Sigmoid colon (tissue), 7 donors: ENCODE data around the gene TRIM8. TPM values are rescaled to one million over a fixed set of nuclear protein-coding genes. Genes with fewer than 3 reads are reported as not detected.
A peak's percentile ranks its signal among the peaks of the same experiment; 100 is the strongest.

Source experiments
- DNase-seq: peaks from one replicate; pipeline ENCODE4 v3.0.0-alpha.2; 2019
- H3K27ac ChIP-seq, 4 donors: fragments of 200-600 bp; sonication (generic); one replicate each; pipeline ENCODE4 v1.5.1; 2016 to 2019; ENCODE audit warnings: mild to moderate bottlenecking in 1 of 4
- H3K27me3 ChIP-seq, 3 donors: fragments of 200-600 bp; sonication (generic); one replicate each; pipeline ENCODE4 v1.5.1; 2019; ENCODE audit warnings: mild to moderate bottlenecking in 1 of 3
- H3K36me3 ChIP-seq, 4 donors: fragments of 200-600 bp; sonication (generic); one replicate each; pipeline ENCODE4 v1.5.1; 2016 to 2019
- H3K4me1 ChIP-seq, 4 donors: fragments of 200-600 bp; sonication (generic); one replicate each; pipeline ENCODE4 v1.5.1; 2017 to 2019
- H3K4me3 ChIP-seq, 4 donors: fragments of 200-600 bp; sonication (generic); one replicate each; pipeline ENCODE4 v1.5.1; 2017 to 2019; ENCODE audit warnings: mild to moderate bottlenecking in 2 of 4, moderate library complexity in 1 of 4
- H3K9me3 ChIP-seq, 4 donors: fragments of 200-600 bp in 3 of 4; sonication (generic) in 3 of 4; one replicate each; pipeline versions ENCODE4 v1.5.1 to v1.6.1; 2013 to 2019
- EP300 ChIP-seq, 4 donors: sonication (generic); formaldehyde crosslinking; IDR thresholded peaks; one replicate each; pipeline ENCODE4 v1.6.1; 2017; ENCODE audit warnings: antibody characterized with exemption in 4 of 4
- POLR2A ChIP-seq, 2 donors: fragments of 450-650 bp; IDR thresholded peaks; one replicate each; pipeline ENCODE4 v1.6.1; 2016; ENCODE audit warnings: antibody characterized with exemption in 2 of 2, mild to moderate bottlenecking in 2 of 2, moderate library complexity in 2 of 2
- POLR2AphosphoS5 ChIP-seq, 4 donors: sonication (generic); formaldehyde crosslinking; IDR thresholded peaks; one replicate each; pipeline ENCODE4 v1.6.1; 2017; ENCODE audit warnings: antibody characterized with exemption in 4 of 4
- WGBS, 2 donors: extraction: QIAGEN DNeasy Blood & Tissue Kit; methylation state at CpG; one replicate each; pipeline ENCODE4 v1.1.7; 2013; 5-methylcytosine and 5-hydroxymethylcytosine counted together
- intact Hi-C: fragments of 100-400 bp; cut with DNase I; formaldehyde crosslinking; loops from one replicate; pipeline ENCODE4 v1.15.1; 2023
- polyA plus RNA-seq, 3 donors: library from polyadenylated mRNA; stranded (reverse); fragments of 200-250 nt; gene quantifications; one replicate each; pipeline ENCODE4 v1.2.3, GENCODE V29; 2013
- total RNA-seq, 4 donors: library from RNA; depleted of rRNA; stranded (reverse); fragments of >200 nt; gene quantifications; one replicate each; pipeline ENCODE4 v1.1.0, GENCODE V29; 2016
- TF ChIP-seq, protein P1 (sequence below), 4 experiments: fragments of 450-650 bp in 3 of 4; fragments of 200-600 bp in 1 of 4; IDR thresholded peaks; one replicate each; pipeline ENCODE4 v1.5.1; 2016 to 2019; ENCODE audit warnings: antibody characterized with exemption in 4 of 4, mild to moderate bottlenecking in 3 of 4, moderate library complexity in 2 of 4
- donor health status: healthy with polysubstance abuse.
- donor health status: Bipolar disorder and iron deficiency.
- donor health status: healthy.

Gene TRIM8
- total and polyA plus RNA-seq, 7 donors = 25.0 to 88.6 (median 58.9) TPM

DNA sequence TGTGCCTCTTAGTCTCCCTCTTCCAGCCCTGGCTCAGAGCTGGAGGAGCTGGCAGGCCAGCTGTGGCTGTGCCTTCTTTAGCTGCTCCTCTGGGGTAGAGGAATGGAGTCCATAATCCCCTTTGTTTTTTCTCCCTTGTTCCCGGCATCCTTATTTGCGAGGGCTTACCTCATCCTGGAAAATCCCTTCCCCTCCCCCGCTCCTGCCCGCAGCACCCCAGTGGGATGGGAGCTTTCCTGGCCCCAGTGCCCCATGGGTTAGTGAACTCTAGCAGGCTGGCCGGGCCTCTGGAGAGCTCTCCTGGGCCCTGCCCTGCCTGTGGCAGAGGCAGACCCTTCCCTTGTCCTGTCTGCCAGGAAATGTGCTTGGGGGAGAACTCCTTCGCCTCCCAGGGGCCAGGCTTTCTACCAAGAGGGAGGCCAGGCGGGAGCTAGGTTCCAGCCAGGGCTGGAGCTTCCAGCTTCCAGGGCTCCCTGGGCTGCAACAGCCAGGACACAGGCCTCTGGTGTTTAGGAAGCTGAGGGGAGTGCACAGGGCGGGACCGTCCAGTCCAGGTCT, 16.5 kb upstream of the TRIM8 start:
- no peak for TF ChIP-seq POLR2AphosphoS5 (IDR thresholded peaks at IDR 0.05)
- TF ChIP-seq EP300 (IDR thresholded peaks at IDR 0.05) = peak in 1 of 4 donors; percentile 41
- peaks cover 0 to 84% (median 81%) of the 10 kb centered on the region in 4 donors for H3K4me1 ChIP-seq
- WGBS, 2 donors = 68 to 76% methylated on average over 9 of the region's 9 CpGs

DNA sequence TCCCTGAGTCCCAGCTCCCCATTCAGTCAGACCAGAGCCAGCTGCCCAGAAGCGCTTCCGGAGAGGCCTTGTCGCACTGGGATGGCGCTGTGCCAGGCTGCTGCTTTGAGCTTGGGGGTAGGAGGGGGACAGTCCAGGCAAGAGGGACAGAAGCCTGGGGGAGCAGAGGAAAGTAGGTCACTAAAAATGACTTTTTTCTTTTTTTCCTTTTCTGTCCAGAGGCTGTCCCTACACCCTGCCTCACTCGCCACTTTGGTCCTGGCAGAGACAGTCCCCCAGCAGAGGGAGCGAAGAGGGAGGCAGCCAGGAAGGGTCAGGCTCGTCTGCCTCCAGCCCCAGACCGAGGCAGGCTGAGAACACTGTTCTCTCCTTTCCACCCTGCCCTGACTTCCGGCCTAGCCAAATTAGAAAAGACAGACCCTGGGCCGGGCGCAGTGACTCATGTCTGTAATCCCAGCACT, 15.8 kb upstream of the TRIM8 start:
- H3K4me1 ChIP-seq = peaks cover 0 to 91% (median 88%) of the 10 kb centered on the region in 4 donors
- H3K4me3 ChIP-seq = no peak overlapping the region
- WGBS, 2 donors = 76 to 78% methylated on average over 11 of the region's 11 CpGs
- peak; percentile 88 for DNase-seq
- intact Hi-C loops = loop anchor here (5.0 kb wide), 1 partner anchor 511 kb away; no protein-coding TSS in a partner anchor
- no peaks in the 10 kb centered on the region for H3K27me3 ChIP-seq
- TF ChIP-seq POLR2AphosphoS5 (IDR thresholded peaks at IDR 0.05) = peak in 1 of 4 donors; percentile 29
- no peak for TF ChIP-seq EP300 (IDR thresholded peaks at IDR 0.05)
- H3K27ac ChIP-seq = peak overlapping the region; percentile 81 to 94 (median 88)
- H3K9me3 ChIP-seq = no peaks in the 10 kb centered on the region
- peaks cover 0 to 7% (median 0%) of the 10 kb centered on the region in 4 donors for H3K36me3 ChIP-seq

More for the DNA sequence above, 16.5 kb upstream of the TRIM8 start:
- Histone ChIP-seq H3K27me3 (no peaks in the 10 kb centered on the region), H3K27ac (peak overlapping the region; percentile 81 to 94 (median 88)), H3K9me3 (no peaks in the 10 kb centered on the region), H3K36me3 (peaks cover 0 to 7% (median 0%) of the 10 kb centered on the region in 4 donors), H3K4me3 (no peak overlapping the region)
- DNase-seq = no peak
- intact Hi-C loops = loop anchor here (5.0 kb wide), 1 partner anchor 511 kb away; no protein-coding TSS in a partner anchor

DNA sequence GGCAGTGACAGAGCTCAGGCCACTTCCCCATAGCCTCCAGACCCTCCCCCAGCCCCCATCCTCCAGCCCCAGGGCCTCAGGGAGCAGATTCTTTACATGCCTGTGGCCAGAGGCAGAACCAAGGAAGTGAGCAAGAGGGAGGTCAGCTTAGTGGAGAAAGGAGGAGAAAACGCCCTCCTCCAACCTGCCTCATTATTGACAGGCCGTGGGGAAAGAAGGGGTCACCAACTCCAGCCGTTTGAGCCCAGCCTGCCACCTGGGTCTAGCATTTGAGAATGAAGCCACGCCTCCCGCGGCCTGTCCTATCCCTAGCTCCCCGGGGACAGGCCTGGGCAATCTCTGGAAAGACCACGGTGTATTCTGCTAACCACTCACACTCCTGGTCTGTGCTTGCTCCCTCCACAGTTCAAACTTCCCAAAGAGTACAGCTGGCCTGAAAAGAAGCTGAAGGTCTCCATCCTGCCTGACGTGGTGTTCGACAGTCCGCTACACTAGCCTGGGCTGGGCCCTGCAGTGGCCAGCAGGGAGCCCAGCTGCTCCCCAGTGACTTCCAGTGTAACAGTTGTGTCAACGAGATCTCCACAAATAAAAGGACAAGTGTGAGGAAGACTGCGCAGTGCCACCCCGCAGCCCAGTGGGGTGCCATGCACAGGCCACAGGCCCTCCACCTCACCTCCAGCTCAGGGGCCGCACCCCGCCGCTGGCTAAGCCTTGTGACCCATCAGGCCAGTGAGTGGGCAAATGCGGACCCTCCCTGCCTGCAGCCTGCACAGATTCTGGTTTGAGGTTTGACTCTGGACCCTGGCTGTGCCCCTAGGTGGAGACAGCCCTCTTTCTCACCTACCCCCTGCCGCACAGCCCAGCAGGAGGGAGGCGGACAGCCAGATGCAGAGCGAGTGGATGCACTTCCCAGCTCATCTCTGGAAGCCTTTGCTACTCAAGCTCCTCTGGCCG, 14.3 kb upstream of the TRIM8 start:
- Histone ChIP-seq H3K4me1 (peaks cover 0 to 100% (median 98%) of the 10 kb centered on the region in 4 donors), H3K4me3 (no peak overlapping the region), H3K36me3 (peaks cover 0 to 7% (median 0%) of the 10 kb centered on the region in 4 donors), H3K9me3 (no peaks in the 10 kb centered on the region), H3K27ac (peak overlapping the region; percentile 81 to 94 (median 88)), H3K27me3 (no peaks in the 10 kb centered on the region)
- peak; percentile 58 for DNase-seq
- no peak for TF ChIP-seq EP300 (IDR thresholded peaks at IDR 0.05)
- TF ChIP-seq, protein P1, sequence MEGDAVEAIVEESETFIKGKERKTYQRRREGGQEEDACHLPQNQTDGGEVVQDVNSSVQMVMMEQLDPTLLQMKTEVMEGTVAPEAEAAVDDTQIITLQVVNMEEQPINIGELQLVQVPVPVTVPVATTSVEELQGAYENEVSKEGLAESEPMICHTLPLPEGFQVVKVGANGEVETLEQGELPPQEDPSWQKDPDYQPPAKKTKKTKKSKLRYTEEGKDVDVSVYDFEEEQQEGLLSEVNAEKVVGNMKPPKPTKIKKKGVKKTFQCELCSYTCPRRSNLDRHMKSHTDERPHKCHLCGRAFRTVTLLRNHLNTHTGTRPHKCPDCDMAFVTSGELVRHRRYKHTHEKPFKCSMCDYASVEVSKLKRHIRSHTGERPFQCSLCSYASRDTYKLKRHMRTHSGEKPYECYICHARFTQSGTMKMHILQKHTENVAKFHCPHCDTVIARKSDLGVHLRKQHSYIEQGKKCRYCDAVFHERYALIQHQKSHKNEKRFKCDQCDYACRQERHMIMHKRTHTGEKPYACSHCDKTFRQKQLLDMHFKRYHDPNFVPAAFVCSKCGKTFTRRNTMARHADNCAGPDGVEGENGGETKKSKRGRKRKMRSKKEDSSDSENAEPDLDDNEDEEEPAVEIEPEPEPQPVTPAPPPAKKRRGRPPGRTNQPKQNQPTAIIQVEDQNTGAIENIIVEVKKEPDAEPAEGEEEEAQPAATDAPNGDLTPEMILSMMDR (IDR thresholded peaks at IDR 0.05) = no peak
- no peak for TF ChIP-seq POLR2A (IDR thresholded peaks at IDR 0.05)
- no peak for TF ChIP-seq POLR2AphosphoS5 (IDR thresholded peaks at IDR 0.05)
- intact Hi-C loops = loop anchor here (5.0 kb wide), 1 partner anchor 513 kb away; no protein-coding TSS in a partner anchor
- 82 to 87% methylated on average over 22 of the region's 22 CpGs for WGBS, 2 donors

DNA sequence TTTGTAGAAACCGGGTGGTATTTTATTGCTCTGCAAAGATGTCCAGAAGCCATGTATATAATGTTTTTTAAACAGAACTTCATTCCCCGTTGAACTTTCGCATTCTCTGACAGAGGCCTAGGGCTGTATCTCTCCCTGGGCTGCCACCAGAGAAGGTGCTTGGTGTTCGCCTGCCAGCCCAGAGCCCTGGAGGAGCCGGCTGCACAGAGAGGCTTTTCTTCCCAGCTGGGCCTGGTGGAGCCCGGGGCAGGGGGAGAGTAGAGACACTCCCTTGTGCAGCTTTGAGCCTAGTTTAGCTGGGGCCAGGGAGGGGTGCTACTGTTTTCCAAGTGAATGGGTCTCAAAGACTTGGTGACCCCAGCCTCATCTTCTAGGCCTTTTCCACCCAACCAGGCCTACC, 13.6 kb upstream of the TRIM8 start:
- Histone ChIP-seq H3K4me1 (peaks cover 0 to 100% (median 99%) of the 10 kb centered on the region in 4 donors), H3K9me3 (no peaks in the 10 kb centered on the region)

More for the DNA sequence above, 13.6 kb upstream of the TRIM8 start:
- no peaks in the 10 kb centered on the region for H3K27me3 ChIP-seq
- peak overlapping the region in 3 of 4 donors; percentile 85 to 94 (median 91) for H3K27ac ChIP-seq
- H3K4me3 ChIP-seq = no peak overlapping the region
- DNase-seq = peak; percentile 35
- WGBS, 2 donors = 77 to 82% methylated on average over 6 of the region's 6 CpGs
- intact Hi-C loops = no loop called here
- no peak for TF ChIP-seq EP300 (IDR thresholded peaks at IDR 0.05)
- no peak for TF ChIP-seq POLR2A (IDR thresholded peaks at IDR 0.05)
- TF ChIP-seq POLR2AphosphoS5 (IDR thresholded peaks at IDR 0.05) = no peak
- TF ChIP-seq, protein P1 (IDR thresholded peaks at IDR 0.05) = no peak
- H3K36me3 ChIP-seq = peaks cover 0 to 7% (median 0%) of the 10 kb centered on the region in 4 donors
